Upper lobe of left lung (tissue), 6 donors: Measurements from ENCODE around the gene EML5. TPM values are rescaled to one million over a fixed set of nuclear protein-coding genes. Genes with fewer than 3 reads are reported as not detected.

Experiments used
- ATAC-seq, 2 donors: fragments of 200-7000 bp; cut with Tn5 transposase; one replicate each; pipeline ENCODE4 v1.9.1; 2022; ENCODE audit warnings: mild to moderate bottlenecking in 2 of 2, moderate library complexity in 2 of 2; ENCODE audit not compliant: low FRiP score in 2 of 2
- DNase-seq, 2 donors: peaks; one replicate each; pipeline ENCODE4 v3.0.0-alpha.2; 2019 to 2020
- H3K27ac ChIP-seq, 4 donors: fragments of 200-600 bp; sonication (generic); one replicate each; pipeline ENCODE4 v1.5.1; 2016 to 2019
- H3K27me3 ChIP-seq, 4 donors: fragments of 200-600 bp; sonication (generic); one replicate each; pipeline ENCODE4 v1.5.1; 2017 to 2019
- H3K36me3 ChIP-seq, 4 donors: fragments of 200-600 bp; sonication (generic); one replicate each; pipeline ENCODE4 v1.5.1; 2016 to 2019
- H3K4me1 ChIP-seq, 4 donors: fragments of 200-600 bp; sonication (generic); one replicate each; pipeline ENCODE4 v1.5.1; 2018 to 2019
- H3K4me3 ChIP-seq, 4 donors: fragments of 200-600 bp; sonication (generic); one replicate each; pipeline ENCODE4 v1.5.1; 2017 to 2019; ENCODE audit warnings: mild to moderate bottlenecking in 2 of 4, moderate library complexity in 1 of 4
- H3K9me3 ChIP-seq, 4 donors: fragments of 200-600 bp; sonication (generic); one replicate each; pipeline ENCODE4 v1.5.1; 2018 to 2019
- CTCF ChIP-seq, 6 experiments: fragments of 450-650 bp in 4 of 6; fragments of 200-600 bp in 2 of 6; sonication (generic) in 2 of 6; IDR thresholded peaks; one replicate each; pipeline ENCODE4 v1.5.1; 2016 to 2019; ENCODE audit warnings: antibody characterized with exemption in 6 of 6
- EP300 ChIP-seq, 4 donors: sonication (generic); formaldehyde crosslinking; IDR thresholded peaks; one replicate each; pipeline ENCODE4 v1.5.1; 2017; ENCODE audit warnings: antibody characterized with exemption in 4 of 4, control low read depth in 2 of 4
- POLR2A ChIP-seq, 4 donors: fragments of 450-650 bp; IDR thresholded peaks; one replicate each; pipeline ENCODE4 v1.5.1; 2016 to 2017; ENCODE audit warnings: antibody characterized with exemption in 4 of 4, mild to moderate bottlenecking in 2 of 4
- POLR2AphosphoS5 ChIP-seq, 2 donors: sonication (generic); formaldehyde crosslinking; IDR thresholded peaks; one replicate each; pipeline ENCODE4 v1.5.1; 2017; ENCODE audit warnings: antibody characterized with exemption in 2 of 2
- WGBS, 2 donors: methylation state at CpG; one replicate each; pipeline ENCODE4 v1.1.5; 2017 to 2018; 5-methylcytosine and 5-hydroxymethylcytosine counted together
- total RNA-seq, 6 donors: library from RNA; depleted of rRNA in 4 of 6; stranded (reverse); fragments of >200 nt in 4 of 6; gene quantifications; one replicate each; pipeline versions ENCODE4 v1.1.0 to v1.2.1, GENCODE V29; 2016 to 2021
- donor health status: DM: no; HTN: no; CAD: no; lungs with moderate emphysema.
- donor health status: DM: no; HTN: yes; CAD: no; lungs with severe emphysema.

The EML5 gene
- total RNA-seq, 6 donors from 2014 or later: 0.98 to 10.5 (median 3.3) TPM

DNA sequence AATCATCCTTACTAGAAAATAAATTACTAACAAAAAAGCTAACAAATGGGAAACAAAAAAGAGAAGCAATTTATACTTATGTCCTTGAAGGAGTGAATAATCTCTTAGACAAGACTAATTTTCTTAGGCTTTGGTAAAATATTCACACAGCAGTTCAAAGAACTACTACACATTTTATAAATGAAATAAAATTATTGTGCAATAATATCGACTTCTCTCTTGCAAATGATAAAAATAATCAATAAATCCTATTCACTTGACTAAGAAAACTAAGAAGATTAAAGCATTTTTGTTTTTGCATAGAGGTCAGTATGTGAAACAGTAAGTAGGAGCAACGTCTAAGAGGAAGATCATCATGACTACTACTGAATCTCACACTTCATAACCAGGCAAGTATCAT lies 82.0 kb downstream of the EML5 start:
- H3K4me1 ChIP-seq: no peaks in the 10 kb centered on the region
- ATAC-seq (no peak), DNase-seq (no peak)
- 70 to 78% methylated on average over 2 of the region's 2 CpGs for WGBS, 2 donors
- no peak overlapping the region for H3K27ac ChIP-seq
- no peak overlapping the region for H3K4me3 ChIP-seq
- H3K36me3 ChIP-seq: no peaks in the 10 kb centered on the region
- TF ChIP-seq POLR2AphosphoS5 (IDR thresholded peaks at IDR 0.05): no peak
- no peaks in the 10 kb centered on the region for H3K9me3 ChIP-seq
- H3K27me3 ChIP-seq: no peaks in the 10 kb centered on the region

- no peak for ATAC-seq
- no peaks in the 10 kb centered on the region for H3K4me1 ChIP-seq
- 83 to 86% methylated on average over 1 of the region's 1 CpG for WGBS, 2 donors
- no peaks in the 10 kb centered on the region for H3K36me3 ChIP-seq
- no peak overlapping the region for H3K4me3 ChIP-seq
- no peak for DNase-seq
- no peak for TF ChIP-seq POLR2AphosphoS5 (IDR thresholded peaks at IDR 0.05)
- TF ChIP-seq POLR2A (IDR thresholded peaks at IDR 0.05): no peak
- no peak for TF ChIP-seq EP300 (IDR thresholded peaks at IDR 0.05)
- no peak for TF ChIP-seq CTCF (IDR thresholded peaks at IDR 0.05)
- no peak overlapping the region for H3K27ac ChIP-seq
- H3K9me3 ChIP-seq: no peaks in the 10 kb centered on the region
- H3K27me3 ChIP-seq: no peaks in the 10 kb centered on the region
Observed at GRCh38 chr14:88707088-88707487, 85.7 kb downstream of the EML5 start.

- no peaks in the 10 kb centered on the region for H3K27me3 ChIP-seq
- ATAC-seq (no peak), DNase-seq (no peak)
- no peaks in the 10 kb centered on the region for H3K9me3 ChIP-seq
- H3K36me3 ChIP-seq: no peaks in the 10 kb centered on the region
- no peaks in the 10 kb centered on the region for H3K4me1 ChIP-seq
- no peak overlapping the region for H3K27ac ChIP-seq
- H3K4me3 ChIP-seq: no peak overlapping the region
- TF ChIP-seq POLR2A (IDR thresholded peaks at IDR 0.05) (no peak), EP300 (IDR thresholded peaks at IDR 0.05) (no peak), POLR2AphosphoS5 (IDR thresholded peaks at IDR 0.05) (no peak), CTCF (IDR thresholded peaks at IDR 0.05) (no peak)
Observed at GRCh38 chr14:88706425-88706824, 86.3 kb downstream of the EML5 start.

GRCh38 chr14:88698651-88699050 lies 94.1 kb downstream of the EML5 start:
- no peak overlapping the region for H3K27ac ChIP-seq
- WGBS, 2 donors: 82 to 87% methylated on average over 5 of the region's 5 CpGs

DNA sequence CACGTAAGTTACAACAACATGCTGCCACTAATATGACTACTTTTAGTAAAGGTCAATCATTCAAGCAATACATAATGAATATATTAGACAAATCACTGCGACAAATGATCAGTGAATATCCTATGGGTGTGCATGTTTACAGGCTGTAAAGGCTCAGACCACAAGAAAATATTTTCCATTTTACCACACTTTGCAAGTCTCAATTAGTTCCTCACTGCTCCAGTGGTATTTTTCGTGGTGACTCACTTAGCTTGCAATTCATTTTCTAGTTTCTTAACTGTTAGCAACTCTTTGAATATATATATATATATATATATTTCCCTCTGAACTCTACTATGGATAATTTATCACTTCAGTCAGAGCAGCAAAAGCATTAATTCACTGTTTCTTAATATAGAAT lies 96.9 kb downstream of the EML5 start:
- H3K27me3 ChIP-seq: no peaks in the 10 kb centered on the region
- WGBS, 2 donors: 74 to 80% methylated on average over 3 of the region's 3 CpGs
- ATAC-seq: no peak
- no peak overlapping the region for H3K4me3 ChIP-seq
- H3K9me3 ChIP-seq: no peaks in the 10 kb centered on the region
- TF ChIP-seq CTCF (IDR thresholded peaks at IDR 0.05) (no peak), EP300 (IDR thresholded peaks at IDR 0.05) (no peak), POLR2AphosphoS5 (IDR thresholded peaks at IDR 0.05) (no peak), POLR2A (IDR thresholded peaks at IDR 0.05) (no peak)
- H3K4me1 ChIP-seq: no peaks in the 10 kb centered on the region
- no peak overlapping the region for H3K27ac ChIP-seq
- no peak for DNase-seq
- H3K36me3 ChIP-seq: no peaks in the 10 kb centered on the region

More at GRCh38 chr14:88698651-88699050, 94.1 kb downstream of the EML5 start:
- Histone ChIP-seq H3K36me3 (no peaks in the 10 kb centered on the region), H3K4me3 (no peak overlapping the region), H3K4me1 (no peaks in the 10 kb centered on the region), H3K27me3 (no peaks in the 10 kb centered on the region), H3K9me3 (no peaks in the 10 kb centered on the region)
- TF ChIP-seq POLR2AphosphoS5 (IDR thresholded peaks at IDR 0.05): no peak
- TF ChIP-seq EP300 (IDR thresholded peaks at IDR 0.05): no peak
- TF ChIP-seq POLR2A (IDR thresholded peaks at IDR 0.05): no peak
- no peak for TF ChIP-seq CTCF (IDR thresholded peaks at IDR 0.05)
- ATAC-seq: no peak
- DNase-seq: no peak
